NCI-H774 (cell line): ENCODE measurements around the gene PHACTR1.

Experiments
- DNase-seq: peaks from one replicate; lab custom pipeline; 2025; lab: John Stamatoyannopoulos, UW

PHACTR1 gene

DNA sequence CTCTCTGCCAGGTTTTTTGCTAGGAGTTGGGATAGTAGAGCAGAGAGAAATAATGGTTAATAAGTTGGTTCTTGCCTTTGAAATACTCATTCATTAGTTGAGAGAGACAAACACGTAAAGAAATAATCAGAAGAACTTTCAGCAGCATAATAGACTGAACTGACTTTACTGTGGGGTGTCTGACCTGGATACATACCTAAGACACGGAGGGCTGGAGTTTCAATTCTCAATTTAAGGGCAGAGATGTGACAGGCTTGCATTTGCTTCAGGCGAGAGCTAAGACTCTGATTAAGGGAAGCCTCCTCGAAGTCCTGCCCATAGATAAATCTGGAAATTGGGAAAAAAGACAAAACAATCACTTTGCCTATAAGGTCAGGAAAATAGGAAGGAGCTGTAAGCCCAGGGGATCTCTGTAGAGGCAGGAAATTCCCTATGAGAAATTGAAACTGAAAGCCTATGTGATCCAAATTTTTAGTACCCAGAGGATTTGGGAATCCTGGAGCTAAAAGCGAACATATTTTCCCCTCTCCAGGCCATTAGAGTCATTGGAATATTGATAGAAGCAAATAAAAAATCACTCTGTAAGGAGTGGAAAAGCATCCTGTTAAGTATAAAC is 276.8 kb downstream of the PHACTR1 start:
- no peak for DNase-seq

DNA sequence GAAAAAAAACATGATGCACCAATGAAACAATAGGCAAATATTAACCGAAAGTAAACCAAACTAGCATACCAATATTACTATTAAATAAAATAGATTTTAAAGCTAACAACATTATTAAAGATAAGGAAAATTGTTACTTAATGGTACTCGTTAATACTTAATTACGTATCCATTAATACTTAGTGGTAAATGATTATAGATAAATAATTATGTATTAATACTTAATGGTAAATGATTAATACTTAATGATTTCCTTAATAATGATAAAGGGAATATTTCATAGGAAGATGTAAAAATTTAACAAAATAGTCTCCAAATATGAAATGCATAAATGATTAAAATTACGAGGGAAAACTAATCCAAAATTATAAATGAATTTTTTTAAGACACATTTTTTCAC is 278.9 kb downstream of the PHACTR1 start:
- DNase-seq, result no peak

DNA sequence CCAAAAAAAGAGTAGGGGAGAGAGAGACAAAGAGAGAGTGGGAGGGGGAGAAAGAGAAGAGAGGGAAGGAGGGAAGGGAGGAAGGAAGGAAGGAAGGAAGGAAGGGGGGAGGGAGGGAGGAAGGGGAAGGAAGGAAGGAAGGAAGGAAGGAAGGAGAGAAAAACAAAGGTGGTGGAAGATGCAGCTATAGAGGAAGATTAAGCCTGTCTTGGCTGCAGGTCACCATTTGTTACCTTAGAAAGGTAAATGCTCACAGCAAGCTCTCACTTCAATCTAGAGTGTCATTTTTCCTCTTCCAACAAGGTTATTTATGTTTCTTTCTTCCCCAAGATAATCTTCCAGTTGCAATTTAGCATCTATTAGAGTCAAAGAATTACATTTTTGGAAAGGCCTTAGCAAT is 284.0 kb downstream of the PHACTR1 start:
- no peak for DNase-seq

DNA sequence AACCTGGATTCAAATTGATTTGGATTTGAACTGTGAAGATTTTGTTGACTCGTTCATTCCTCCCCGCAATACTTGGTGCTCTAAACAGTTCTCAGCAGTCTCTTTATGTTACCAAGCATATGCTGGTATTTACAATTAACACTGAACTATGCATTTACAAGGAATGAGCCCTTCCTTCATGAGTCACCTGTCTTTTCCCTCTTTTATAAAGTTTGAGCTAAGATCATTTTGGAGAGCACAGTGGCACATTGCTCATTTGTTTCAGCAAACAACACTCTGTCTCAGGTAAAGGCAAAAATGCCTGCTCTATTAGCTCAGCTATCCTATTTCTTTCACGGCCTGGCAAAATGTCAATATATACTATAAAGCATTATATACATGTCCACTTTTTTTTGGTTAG is 285.4 kb downstream of the PHACTR1 start:
- DNase-seq, result no peak

DNA sequence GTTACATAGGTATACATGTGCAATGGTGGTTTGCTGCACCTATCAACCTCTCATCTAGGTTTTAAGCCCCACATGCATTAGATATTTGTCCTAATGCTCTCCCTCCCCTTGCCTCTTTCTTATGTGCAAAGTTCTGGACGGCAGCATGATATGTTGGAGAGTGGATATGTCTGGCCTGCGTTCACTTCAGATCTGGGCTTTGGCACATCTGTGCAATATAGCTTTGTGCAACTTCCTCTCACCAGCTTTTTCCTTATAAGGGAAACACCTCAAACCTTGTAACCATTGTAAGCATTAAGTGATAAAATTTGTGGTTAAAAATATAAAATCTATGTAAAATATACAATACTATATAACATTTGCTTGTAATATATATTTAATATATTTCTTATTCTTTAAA is 288.0 kb downstream of the PHACTR1 start:
- no peak for DNase-seq

DNA sequence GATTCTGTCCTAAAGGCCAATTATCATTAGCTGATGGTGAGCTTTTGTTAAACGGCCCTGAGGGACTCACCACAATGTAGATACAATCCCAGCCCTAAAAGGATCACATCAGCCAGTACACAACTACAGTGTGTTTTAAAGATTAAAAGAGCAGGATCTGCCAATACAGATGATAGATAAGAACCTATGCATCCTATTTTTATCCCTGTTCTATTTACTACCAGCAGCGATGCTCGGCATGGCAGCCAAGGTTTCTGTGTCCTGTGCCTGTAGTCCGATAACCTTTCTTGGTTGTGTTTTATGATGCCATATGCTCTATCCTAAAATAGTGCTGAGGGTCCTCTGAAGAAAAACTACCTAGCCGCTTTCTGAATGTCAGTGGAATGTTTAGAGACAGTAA is 289.4 kb downstream of the PHACTR1 start:
- DNase-seq, result no peak

DNA sequence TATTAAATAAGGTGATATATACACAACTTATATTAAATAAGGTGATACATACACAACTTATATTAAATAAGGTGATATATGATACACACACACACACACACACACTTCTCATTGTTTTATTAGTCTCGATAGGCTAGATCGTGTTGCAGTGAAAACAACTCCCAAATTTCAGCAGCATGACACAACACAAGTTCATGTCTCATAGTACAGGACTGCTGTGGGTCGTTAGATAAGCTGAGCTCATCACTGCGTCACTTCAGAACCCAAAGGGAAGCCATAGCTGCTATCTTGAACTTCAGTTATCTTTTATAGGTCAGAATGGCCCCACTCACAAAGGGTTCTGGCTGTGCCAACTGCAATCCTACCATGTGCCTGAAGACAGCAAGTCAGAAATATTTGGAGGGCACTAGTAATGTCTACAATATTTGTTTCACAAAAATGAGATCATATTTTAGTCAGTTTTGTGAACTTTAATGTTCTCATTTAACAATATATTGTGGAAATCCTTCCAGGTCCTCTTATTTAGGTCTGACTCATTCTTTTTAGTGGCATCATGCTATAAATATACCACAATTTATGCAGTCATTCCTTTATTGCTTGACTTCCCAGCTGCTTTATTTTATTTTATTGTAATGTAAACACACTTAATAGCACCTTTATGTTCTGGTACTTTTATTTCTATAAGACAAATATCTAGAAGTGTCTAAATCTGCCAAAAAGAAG is 290.2 kb downstream of the PHACTR1 start:
- no peak for DNase-seq

DNA sequence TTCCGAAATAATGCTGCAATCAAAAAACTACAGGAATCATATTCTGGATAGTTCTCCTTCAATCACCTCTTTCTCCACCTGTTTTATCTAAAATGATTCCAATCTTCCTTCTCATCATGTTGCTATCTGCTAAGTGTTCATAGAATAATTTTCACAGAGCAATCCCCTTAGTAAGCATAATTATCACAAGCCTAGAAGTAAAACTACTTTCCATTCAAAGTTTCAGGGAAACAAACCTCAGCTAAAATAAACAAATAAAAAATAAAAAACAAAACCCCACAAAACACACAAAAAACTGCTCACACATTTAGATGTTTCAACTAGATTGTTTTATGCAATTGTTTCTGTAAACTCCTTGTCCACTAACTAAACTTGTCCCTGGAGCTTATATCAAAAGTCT is 291.2 kb downstream of the PHACTR1 start:
- no peak for DNase-seq

DNA sequence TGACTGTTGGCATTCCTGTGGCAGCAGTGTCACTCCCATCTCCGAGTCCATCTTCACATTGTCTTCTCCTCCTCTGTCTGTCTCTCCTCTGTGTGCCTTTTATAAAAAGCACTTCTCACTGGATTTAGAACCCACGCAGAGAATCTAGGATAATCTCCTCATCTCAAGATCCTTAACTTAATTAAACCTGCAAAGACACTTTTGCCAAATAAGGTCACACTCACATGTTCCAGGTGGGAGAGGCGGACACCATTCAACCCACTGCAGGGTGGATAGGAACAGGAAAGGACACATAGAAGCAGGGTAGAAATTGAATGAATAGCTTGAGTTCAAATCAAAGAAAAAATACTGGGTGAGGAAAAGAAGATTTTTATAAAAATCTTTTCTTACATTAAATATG is 292.5 kb downstream of the PHACTR1 start:
- DNase-seq, result no peak

DNA sequence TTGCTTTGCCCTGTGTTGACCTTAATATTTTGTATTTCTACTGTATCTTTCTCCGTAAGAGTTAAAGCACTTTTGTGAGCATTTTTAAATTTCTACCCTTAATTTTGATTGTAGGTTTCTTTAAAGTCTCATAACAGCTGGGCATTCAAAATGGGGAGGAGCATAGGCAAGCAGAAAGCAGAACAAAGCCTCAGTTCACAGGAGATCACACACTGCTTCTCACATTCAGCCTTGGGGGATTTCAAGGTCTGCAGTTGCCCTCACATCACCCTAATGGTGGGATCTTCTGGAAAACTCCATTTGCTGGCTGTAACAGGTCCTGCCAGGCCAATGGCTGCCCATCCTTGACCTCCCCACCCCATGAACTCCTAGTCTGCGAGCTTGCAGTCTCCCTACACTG is 292.9 kb downstream of the PHACTR1 start:
- no peak for DNase-seq

DNA sequence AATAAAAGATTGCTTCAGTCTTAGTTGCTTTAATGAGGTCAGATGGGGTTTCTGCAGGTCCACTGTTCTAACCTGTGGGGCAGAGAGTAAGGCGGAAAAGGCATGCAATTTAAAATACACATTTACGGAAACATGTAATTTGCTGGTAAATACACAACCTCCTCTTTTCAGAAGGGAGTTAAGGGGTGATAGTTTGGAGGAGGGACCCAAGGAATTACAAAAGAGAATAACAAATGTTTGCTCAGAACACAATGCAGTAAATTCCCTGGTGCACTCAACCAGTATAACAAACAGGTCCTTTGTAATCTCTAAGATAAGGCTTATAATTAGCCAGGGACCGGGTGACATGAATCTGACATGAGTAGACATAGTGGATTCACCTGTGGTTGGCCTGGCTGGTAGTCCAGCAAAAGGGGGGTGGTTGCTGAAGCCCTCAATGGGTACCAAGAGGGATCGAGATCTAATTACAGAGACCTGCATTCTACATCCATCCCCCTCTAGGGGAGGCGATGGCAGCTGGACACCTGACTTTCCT is 295.1 kb downstream of the PHACTR1 start:
- DNase-seq, result no peak

DNA sequence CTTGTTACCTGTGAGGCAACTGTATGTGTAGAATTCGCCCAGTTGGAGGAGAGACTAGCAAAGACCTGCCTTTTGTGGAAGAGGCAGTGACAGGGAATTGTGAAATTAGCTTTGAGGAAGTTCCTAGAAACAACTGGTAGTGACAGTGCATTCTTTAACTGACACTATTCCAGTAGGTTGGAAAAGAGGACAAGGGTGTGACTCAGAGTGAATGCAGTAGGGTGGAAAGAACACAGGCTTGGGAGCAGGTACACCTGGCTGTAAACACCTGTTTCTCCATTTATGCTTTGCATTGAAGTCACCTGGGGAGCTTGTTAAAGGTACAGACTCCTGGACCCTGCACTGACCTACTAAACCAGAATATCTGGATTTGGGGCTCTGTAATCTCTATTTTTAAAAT is 295.7 kb downstream of the PHACTR1 start:
- no peak for DNase-seq

DNA sequence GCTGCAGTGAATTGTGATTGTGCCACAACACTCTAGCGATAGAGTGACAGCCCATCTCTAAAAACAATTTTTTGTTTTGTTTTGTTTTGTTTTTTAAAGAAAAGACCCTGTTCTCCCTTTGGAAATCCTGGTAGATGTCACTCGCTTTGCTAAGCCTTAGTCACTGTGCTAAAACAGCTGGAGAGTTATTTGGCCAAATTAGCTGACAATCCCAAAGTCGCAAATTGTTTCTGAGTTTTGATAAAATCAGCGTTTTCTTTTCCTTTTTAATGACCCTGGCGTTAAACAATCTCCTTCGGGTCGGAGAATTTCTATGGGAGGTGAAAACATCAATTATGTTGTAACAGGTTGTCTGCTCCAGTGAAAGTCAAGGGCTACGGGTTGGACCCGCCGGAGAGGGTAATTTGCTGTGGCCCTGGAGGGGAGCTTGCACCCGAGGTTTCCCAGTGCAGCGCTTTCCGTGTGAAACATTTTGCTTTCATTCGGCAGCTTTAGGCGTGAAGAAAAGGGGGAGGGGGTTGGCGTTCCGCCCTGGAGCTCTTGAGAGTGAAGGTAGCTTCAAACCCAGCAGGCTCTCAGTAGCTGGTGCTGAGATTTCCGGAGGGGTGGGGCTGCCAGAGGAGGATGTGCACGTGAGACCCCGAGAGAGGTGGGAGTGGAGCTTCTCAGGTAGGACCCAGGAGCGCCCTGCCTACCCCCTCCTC is 296.6 kb downstream of the PHACTR1 start:
- DNase-seq, result no peak

DNA sequence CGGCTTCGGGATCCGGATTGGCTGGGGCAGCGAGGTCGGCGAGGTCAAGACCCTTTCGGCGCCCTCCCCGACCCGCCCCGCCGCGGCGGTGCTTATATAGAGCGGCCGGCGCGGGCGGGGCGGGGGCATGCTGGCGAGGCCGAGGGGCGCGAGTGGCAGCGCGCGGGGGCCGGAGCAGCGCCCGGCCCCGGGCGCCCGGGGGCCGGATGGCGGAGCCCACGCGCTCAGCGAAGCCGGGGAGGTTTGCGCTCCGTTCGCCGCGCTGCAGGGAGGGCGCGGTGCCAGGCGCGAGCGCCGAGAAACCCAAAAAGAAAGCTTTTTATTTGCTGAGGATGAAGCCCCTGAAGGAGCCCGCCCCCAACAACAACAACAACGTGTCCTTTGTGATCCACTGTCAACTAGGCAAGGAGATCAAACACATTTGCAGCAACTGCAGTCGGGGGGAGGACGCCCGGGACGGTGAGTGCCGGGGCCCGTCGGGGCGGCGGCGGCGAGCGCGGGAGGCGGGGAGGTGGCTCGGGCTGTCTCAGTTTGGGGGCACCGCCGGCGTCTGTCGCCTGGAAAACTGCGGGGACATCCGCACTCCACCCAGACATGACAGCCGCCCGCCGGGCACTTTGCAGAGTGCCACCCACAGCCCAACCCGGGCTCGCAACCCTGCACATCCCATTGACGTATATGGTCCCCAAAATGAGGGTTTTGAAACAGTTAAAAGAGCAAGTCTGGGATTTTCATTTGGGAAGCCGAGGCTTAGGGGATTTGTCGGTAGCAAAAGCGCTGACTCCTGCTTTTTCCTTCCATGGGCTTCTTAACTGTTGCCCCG is 297.3 kb downstream of the PHACTR1 start:
- DNase-seq, result no peak

DNA sequence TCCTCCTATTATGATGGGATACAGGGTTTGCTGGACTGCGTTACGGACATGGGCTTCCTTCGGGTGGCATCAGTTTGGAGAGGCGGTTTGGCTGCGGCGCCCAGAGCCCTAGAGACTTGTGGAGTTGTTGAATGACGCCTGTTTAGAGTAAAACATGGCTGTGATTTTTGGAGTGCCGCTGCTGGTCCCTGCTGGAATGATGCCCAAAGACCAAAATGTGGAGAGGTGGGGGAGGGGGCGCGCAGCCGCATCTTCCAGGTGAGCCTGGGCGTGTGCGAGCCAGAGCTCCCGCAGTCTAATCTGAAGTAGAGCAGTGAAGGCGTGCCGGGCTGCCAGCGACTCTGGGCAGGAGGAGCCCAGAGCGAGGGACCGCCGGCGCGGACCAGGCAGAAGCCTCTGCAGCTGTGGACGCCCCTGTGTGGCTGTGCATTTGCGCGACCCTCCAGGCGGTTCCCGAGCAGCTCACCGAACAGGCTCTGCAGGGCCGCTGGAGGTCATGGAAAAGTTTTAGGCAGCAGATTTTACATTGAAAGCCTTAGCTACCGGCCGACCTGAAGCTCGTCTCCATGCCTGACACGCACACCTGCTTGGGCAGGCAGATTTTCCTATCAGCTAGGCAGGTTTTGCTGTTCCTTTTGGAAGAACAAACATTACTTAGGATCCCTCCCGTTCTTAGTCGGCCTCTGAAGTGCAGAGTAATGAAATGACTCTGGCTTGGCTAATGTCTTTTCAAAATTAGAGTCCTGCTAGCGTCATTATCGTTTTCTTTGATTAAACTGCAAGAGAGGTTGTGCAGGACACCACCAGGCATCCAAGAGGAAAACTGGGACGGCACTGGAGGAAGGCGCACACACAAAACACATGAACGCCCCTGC is 298.2 kb downstream of the PHACTR1 start:
- DNase-seq, result no peak

DNA sequence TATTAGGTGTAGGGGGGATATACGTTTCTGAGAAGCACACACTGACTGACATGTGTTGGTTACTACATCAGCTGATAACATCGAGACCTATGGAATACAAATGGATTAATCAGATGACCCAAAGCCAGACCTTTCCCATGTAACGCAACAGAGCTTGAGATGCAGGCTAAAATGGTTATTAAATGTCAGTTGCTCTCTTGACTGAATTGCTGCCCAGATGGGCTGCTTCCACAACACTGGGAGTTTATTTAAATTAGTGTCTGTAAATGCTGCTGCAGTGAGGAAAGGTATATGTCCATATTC is 298.8 kb downstream of the PHACTR1 start:
- no peak for DNase-seq

DNA sequence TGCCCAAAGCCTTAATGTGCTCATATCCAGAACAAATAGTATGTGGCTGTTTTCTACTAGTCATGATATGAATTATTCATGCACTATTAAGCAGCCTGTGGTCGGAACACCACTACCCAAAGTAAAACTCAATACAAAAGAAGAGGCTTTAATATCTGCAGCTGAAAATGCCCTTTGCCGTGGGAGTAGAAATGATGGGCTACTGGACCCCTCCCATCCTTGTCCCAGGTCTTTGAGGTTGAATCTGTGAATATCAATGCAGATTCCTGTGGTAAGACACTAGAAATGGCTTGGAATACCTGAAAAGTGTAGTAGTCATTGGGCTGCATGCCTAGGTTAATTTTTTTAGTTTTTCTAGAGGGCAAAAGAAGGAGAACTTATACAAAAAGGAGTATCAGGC is 308.0 kb downstream of the PHACTR1 start:
- DNase-seq, result no peak

DNA sequence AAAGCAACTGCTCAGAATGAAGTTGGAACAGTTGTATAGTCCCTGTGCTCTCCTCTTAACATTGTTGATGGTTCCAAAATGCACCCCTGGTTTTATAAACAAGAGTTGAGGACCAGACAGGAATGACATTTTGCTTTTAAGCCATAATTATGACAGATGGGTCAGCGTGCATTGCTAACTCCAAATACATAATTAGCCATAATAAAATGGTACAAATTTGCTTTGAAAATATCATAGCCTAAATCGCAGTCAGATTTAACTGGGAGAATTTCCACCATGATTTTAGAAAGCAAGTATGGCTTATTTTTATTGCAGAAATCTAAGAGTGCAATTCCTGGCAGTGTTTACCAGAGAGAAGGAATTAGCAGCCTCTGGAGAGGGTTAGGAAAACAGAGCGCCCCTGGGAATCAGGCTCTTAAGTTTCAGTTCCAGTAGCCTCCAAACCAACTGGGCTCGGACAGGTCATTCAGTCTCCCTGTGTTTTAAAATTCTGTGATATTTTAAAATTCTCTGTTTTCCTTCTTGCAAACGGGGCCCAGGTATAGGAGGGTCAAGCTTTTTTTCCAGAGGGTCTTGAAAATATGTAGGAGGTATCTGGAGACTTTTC is 309.4 kb downstream of the PHACTR1 start:
- DNase-seq, result no peak

DNA sequence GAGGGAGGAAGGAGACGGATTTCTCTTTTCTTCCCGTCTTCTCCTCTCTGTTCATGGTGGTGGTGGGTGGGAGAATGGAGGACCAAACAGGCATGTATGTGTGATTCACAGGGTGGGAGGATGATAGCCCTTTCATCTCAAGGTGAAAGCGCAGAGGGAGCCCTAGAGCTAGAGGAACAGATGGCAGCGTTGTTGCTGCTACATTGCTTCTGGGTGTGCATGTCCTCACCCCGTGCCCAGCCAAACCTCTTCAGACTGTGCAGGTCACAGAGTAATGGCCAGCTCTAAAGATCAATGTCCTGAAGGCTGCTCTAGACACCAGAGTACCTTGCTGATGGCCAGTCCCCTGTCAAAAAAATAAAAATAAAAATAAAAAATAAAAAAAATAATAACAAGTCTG is 310.0 kb downstream of the PHACTR1 start:
- DNase-seq, result no peak

DNA sequence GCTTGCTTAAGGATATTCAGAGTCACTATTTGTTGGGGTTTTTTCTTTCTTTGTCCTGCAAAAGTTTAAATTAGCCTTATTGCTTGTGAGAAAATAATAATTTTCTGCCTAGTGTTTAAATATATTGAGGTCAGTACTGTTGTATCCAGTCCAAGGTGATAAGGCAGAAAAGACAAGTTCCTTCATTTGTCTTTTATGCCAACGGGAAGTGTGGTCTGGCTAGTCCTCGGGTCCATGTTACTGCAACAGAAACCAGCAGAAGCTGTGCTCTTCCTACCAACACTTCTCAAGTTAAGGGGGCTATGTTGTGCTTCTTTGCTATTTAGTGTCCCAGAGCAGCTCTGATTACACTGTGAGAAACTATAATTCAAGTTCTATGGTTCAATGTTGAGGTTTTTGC is 310.6 kb downstream of the PHACTR1 start:
- DNase-seq, result no peak

DNA sequence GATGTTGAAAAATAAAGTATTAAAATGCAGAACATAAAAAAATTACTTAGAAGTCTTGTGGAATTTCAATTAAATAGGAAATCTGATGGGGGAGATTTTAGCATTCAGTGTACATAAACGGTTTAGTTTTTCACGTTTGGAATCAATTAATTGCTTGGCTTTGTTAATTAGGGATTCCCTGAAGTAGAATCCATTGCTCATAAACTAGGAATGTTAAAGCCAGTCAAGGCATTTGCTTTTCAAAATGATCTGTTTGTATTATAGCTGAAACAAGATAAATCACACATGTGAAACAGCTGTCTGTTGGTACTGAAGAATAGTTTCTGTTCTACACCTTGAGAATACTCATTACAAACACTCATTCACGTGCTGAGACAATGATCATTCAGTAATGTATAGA is 313.8 kb downstream of the PHACTR1 start:
- no peak for DNase-seq
